ENCODE results near the gene TOX2.

Gene TOX2

DNA sequence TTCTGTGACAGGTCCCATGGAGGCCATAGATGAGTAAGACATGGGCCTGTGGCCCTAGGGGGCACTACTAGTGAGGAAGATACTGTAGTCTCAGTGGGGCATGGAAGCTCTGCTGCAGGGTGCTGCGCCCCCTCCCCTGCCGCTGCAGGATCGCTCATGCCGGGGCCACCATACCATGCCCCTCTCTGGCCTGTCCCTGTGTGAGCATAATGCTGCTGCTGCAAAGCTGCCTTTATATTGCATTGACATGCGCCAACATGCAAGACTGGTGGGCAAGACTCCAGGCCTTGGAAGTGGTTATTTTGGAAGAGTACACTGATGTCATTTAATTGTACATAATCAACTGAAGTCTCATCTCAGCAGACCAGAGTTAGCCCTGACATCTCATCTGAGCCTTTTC is 60.0 kb downstream of the TOX2 start:
- DNase-seq (ENCODE audit: low read depth in 4 of 4, low spot score in 1 of 4) = no peak

DNA sequence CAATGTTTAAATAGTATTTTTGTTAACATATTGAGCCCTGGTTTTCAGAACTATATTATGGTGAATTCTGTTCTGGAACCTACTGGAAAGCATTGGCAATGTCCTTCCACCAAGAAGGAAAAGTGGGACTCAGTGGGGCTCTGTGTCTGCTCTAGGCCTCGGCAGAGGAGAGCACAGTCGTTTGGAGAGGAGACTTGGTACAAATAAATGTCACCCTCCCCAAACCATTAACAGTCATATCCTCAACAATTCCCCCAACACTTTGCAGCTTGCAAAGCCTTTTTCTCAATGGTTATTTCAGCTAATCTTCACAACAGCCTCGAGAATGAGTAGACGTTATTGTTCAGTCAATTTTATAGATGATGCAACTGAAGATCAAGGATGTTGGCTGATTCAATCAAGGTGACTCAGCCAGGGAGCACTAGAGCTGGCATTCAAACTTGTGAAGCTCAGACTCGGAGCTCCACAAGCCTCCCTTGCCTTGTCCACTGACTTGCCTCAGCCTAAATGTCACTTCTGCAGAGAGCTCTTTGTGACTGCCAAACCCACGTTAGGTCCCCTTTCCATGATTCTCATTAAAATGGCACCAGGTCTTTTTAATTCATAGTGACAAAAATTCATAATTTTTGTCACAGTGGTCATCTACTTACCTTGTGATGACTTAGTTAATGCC is 60.6 kb downstream of the TOX2 start:
- DNase-seq (ENCODE audit: low read depth in 4 of 4, low spot score in 1 of 4) = no peak

DNA sequence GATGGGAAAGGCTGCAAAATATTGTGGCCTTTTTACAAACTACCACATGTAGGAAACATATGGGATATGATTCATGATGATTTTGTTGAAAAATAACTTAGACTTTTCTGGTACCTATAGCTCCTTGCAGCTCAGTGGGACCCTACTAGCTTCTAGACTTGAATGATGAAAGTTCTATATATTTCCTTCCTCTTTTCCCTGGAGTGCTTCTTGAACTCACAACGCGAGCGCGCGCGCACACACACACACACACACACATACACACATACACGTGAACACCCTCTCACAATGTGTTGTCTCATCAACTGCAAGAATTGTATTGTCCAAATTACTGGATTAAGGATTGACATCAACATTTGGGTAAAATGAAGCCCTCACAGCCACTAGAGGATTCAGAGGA is 61.9 kb downstream of the TOX2 start:
- no peak for DNase-seq (ENCODE audit: low read depth in 4 of 4, low spot score in 1 of 4)

DNA sequence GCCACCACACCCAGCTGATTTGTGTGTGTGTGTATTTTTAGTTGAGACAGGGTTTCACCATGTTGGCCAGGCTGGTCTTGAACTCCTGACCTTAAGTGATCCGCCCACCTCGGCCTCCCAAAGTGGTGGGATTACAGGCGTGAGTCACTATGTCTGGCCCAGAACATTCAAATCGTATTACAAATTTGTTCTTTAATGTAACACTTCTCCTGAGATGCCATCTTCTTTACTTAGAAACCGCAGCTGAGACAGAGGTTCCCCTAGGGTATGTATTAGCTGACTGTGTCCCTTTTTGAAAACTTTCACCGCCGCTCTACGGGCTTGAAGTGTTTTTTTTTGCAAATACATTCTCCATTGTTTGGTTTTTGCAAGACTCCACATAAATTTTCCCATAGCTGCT is 62.6 kb downstream of the TOX2 start:
- no peak for DNase-seq (ENCODE audit: low read depth in 4 of 4, low spot score in 1 of 4)

DNA sequence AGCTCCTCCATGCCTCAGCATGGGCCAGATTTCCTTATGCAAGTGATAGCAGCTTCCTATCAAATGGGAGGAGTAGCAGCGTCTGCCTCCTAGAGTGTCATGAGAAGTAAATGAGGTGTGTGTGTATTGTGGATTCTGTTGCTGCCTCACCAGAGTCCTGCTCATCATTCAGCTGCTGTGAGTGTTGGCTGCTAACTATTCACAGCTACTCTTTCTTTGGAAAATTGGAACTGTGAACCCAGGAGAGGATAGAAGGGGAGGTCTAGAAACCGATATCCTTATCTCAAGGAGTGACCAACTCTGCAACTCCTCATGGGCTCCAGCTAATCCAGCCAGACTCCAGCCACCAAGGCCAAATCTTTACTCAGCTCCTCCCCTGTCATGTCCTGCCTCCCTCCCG is 63.3 kb downstream of the TOX2 start:
- DNase-seq (ENCODE audit: low read depth in 4 of 4, low spot score in 1 of 4) = no peak

DNA sequence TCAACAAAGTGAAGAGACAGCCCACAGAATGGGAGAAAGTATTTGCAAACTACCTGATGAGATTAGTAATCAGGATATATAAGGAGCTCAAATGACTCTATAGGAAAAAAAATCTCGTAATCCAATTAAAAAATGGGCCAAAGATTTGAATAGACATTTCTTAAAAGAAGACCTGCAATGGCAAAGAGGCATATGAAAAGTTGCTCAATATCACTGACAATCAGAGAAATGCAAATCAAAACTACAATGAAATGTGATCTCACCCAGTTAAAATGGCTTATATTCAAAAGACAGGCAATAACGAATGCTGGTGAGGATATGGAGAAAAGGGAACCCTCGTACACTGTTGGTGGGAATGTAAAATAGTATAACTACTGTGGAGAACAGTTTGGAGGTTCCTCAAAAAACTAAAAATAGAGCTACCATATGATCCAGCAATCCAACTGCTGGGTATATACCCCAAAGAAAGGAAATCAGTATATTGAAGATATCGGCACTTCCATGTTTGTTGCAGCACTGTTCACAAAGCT is 65.0 kb downstream of the TOX2 start:
- no peak for DNase-seq (ENCODE audit: low read depth in 4 of 4, low spot score in 1 of 4)

DNA sequence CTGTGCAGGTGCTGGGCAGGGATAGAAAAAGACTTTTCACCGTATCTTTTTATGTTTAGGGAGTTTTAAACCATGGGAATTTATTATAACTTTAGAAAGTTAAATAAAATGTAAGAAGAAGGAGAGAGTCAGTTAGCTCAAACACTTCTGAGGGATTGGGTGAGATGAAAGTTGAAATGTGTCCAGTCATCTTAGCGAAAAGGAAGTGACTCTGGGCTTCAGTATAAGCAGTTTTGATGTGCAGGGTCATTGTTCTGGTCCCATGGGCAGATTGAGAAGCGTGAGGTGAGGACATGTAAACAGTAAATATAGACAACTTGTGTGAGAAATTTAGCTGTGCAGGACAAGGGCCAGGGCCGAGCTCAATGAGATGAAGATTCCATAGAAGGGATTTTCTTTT is 66.9 kb downstream of the TOX2 start:
- DNase-seq (ENCODE audit: low read depth in 4 of 4, low spot score in 1 of 4) = no peak

DNA sequence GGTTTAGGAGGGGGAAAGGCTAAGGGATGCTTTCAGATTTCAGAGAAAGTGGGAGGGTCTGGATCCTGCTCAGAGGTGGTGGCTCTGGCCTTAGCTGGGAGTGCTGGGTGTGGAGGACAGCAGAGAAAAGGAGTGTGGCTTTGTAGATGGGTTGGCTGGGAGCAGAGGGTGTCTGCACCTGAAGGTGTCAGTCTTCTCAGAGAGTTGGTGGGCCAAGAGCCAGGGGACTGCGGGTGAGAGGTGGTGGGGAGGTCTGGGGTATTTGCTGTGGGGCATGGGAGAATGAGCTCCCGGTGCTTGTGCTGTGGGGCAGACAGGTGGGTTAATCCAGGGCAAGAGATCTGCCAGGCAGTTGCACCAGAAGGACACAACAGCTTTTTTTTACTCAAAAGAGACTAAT is 67.4 kb downstream of the TOX2 start:
- DNase-seq (ENCODE audit: low read depth in 4 of 4, low spot score in 1 of 4) = no peak

DNA sequence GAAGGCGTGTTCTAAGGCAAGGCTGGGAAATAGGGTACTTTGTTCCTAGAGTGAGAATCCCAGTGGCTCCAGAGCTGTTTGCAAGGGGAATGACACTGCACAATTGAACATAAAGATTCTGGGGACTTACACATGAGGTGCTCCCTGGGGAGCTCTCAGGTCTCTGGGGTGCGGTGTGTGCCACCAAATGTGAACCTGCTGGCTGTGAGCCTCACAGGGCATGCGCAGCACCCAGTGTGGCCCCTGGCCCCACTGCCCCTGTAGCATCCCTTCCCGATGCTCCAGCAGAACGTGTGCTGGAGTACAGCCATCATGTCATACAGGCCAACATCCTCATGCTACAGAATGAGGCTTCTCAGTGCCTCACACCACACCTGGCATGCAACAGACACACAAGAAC is 68.2 kb downstream of the TOX2 start:
- no peak for DNase-seq (ENCODE audit: low read depth in 4 of 4, low spot score in 1 of 4)

DNA sequence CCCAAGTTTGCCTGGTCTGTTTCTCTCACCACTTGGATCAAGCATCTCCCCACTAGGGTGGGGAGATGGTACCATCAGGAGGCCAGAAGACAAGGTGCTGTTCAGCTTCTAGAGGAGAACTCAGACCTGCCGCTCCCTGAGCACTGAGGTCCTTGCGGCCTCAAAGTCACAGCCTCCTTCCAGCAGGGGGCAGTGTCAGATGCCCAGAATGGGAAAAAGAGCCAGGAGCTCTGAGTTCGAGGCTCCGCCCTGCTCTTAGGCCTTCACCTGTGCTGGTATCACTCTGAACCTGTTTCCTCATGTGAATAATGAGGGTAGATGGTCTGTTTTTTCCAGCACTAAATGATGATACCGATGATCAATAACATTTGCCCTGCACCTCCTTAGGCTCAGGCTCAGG is 68.7 kb downstream of the TOX2 start:
- peak in 2 of 4 experiments; percentile 27 to 31 for DNase-seq (ENCODE audit: low read depth in 4 of 4, low spot score in 1 of 4)

DNA sequence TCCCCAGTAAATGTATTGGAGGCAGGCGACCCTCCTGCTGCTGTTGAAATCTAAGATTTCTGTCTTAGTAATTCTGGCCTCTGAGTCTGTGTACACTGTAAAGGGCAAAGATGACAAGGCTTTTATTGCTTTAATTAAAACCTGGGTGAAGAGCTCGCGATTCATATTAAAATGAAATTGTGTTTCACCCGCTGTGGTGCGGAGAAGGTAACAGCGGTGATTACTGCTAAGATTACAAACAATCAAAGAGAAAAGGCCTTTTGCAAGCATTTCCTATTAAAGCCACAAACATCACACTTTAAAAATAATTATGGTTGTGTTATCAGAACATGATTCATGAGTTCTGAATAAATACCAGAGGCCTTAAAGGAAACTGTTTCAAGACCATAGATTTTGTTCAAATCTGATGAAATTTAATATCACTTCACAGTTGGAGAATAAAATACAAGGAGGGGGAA is 69.3 kb downstream of the TOX2 start:
- DNase-seq (ENCODE audit: low read depth in 4 of 4, low spot score in 1 of 4) = no peak

DNA sequence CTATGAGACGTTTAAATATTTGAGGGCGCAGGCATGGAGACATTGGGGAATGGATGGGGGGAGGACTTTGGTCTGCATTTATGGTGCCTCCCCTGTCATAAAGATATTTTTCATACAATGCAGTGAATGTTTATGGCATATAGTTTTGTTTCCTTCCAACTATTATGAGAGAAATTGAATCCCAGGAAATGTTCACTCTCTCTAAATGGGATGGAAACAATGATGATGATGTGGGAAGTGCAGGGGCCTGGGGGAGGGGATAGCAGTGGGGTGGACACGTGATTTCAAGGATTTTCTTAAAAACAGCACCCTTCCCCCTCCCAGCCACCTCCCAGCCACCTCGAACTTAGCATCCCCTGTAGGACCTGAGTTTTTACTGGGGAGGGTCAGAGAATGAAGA is 69.9 kb downstream of the TOX2 start:
- no peak for DNase-seq (ENCODE audit: low read depth in 4 of 4, low spot score in 1 of 4)

DNA sequence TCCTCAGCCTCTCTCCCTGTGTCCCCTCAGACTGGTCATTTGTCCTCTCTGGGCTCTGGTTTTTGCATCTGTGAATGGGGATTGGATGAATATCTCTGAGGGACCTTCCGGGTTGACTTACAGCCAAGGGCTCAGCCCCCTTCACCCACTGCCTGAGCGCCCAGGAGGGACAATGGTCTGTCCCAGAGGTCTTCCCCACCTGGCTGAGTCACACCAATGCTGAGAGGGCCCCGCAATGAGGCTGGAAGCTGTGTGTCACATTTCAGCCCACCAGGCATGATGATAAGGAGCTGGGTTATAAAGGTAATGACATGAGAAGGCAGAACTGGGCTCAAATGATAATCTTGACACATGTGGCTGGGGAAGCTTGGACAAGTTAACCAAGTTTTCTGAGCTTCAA is 70.5 kb downstream of the TOX2 start:
- no peak for DNase-seq (ENCODE audit: low read depth in 4 of 4, low spot score in 1 of 4)

DNA sequence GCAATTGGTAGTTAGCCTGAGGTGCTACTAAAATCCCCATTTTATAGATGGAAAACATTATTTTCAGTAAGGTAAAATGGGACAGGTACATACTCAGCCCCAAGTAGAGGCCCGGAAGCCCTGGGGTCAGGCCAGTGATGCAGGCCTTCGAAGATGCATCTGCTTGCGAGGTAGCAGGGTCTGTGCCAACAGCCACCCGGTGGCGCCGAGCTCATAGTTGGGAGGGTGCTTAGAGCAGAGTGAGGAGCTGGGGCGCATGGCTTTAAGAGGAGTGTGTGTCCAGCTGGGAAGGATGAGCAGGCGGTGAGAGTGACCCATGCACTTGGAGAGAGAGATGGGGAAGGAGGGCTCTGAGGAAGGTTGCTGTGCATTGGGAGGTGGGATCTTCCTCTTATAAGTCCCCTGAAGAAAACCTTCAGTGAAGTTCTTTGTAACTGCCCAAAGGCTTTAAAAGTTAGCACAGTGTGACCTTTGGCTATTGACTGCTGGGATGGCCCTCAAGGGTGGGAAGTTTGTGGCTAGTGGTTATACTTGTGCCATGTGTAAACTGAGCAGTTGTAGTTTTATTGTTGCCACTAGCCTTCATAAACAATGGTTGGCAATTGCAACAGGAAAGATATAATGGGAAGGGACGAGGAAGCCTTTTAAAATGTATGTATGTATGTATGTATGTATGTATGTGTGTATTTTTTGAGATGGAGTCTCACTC is 71.1 kb downstream of the TOX2 start:
- no peak for DNase-seq (ENCODE audit: low read depth in 4 of 4, low spot score in 1 of 4)

DNA sequence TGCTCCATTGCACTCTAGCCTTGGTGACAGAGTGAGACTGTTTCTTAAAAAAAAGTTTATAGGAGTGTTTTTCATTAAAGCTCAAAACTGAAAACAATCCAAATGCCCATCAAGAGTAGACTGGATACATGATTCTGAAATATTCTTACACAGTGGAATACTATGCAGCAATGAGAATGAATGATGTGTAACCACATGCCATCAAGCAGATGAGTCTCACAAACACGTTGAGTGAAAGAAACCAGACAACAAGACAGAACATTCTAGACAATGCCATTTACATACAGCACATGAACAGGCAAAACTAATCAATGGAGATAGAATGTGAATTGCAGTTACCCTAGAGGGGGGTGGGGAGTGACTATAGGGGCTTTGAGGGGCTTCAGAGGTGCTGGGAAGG is 72.4 kb downstream of the TOX2 start:
- DNase-seq (ENCODE audit: low read depth in 4 of 4, low spot score in 1 of 4) = no peak

DNA sequence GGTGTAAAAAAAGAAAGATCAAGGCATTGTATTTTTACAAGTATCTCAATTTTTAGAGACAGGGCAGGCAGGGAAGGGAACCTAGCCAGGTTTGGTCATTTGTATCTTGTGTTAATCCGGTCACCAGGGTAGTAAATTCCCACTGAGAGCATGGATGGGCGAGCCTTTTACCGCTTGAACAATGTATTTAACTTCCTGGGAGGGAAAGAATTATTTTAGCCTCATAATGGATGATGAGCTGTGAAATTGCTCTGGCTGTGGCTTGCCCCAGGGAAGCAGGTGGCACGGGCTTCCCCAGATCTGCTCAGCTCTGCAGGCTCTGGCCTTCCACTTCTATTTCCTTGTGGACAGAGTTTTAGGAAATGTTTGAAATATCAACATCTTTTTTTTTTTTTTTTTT is 72.9 kb downstream of the TOX2 start:
- DNase-seq (ENCODE audit: low read depth in 4 of 4, low spot score in 1 of 4) = no peak

DNA sequence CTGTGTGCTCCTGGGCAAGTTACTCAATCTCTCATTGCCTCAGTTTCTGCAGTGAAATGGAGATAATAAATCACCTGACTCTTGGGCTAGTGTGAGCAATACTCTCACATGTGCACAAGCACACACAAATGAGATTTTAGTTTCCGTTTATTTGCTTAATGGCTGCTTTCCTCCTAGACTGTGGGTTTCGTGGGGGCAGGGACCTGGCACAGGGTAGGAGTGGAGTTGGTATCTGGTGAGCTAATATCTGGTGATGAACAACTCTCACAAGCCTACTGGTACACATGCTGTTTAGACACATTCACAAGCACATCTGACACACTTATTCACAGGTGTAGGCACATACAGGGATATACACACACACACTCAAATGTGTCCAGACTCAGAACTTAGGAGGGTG is 73.8 kb downstream of the TOX2 start:
- no peak for DNase-seq (ENCODE audit: low read depth in 4 of 4, low spot score in 1 of 4)

DNA sequence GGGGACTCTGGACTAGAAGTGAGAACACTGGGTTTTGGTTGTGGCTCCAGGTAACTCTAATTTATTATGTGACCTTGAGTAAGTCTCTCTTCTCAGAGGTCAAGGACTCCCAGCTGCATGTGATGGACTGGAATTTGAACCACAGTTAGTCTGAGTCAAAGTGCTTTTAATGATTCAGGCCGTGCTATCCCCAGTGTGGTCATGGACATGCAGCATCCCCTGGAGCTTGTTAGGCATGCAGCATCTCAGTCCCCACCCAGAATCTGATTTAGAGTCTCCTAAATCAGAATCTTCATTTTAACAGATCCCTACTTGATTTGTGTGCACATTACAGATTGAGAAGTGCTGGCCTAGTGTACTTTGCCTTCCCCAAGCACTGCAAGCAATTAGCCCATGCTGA is 74.2 kb downstream of the TOX2 start:
- no peak for DNase-seq (ENCODE audit: low read depth in 4 of 4, low spot score in 1 of 4)

DNA sequence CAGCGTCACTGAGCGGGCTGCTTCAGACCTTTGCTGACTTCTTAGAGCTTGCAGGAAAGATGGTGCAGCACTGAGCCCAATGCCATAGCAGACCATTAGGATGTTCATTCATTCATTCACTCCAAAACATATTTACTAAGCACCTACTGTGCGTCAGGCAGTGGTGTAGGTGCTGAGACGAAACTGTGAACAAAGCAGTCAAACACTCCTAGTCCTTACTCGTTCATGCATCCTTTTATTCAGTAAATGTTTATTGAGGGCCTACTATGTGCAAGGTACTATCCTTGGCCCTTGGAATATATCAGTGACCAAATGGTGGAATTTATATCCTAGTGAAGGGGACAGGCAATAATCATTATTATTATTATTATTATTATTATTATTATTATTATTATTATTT is 76.6 kb downstream of the TOX2 start:
- no peak for DNase-seq (ENCODE audit: low read depth in 4 of 4, low spot score in 1 of 4)

DNA sequence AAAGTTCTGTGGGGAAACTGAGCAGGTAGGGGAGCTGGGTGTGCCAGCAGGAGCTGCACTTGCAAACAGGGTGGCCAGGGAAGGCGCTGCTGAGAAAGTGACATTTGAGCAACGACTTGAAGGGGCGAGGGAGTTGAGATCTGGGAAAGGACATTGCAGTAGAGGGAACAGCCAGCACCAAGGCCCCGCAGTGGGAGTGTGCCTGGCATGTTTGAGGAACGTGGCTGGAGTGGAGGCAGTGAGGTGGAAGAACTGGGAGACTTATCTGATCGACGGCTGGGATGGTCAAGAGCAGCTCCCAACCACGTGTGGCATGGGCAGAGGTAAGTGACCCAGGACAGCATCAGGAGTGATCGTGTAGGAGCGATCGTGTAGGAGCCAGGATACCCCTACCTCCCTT is 77.3 kb downstream of the TOX2 start:
- DNase-seq (ENCODE audit: low read depth in 4 of 4, low spot score in 1 of 4) = no peak

DNA sequence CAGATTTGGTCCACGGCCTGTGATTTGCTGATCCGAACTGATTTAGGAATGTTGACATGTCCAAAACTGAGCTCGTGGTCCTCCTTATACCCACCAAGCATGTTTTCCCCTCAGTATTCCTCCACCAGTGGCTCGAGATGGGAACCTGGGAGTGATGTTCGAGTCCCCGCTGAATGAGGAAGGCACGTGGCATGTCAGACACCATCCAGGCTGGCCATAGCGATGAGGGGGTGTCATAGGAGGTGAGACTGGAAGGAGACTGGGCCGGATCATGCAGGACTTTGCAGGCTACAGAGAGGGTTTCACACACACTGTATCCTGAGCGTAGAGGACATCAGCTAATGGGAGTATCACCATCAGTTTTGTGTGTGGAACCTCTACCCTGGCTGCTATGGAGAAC is 78.2 kb downstream of the TOX2 start:
- no peak for DNase-seq (ENCODE audit: low read depth in 4 of 4, low spot score in 1 of 4)

DNA sequence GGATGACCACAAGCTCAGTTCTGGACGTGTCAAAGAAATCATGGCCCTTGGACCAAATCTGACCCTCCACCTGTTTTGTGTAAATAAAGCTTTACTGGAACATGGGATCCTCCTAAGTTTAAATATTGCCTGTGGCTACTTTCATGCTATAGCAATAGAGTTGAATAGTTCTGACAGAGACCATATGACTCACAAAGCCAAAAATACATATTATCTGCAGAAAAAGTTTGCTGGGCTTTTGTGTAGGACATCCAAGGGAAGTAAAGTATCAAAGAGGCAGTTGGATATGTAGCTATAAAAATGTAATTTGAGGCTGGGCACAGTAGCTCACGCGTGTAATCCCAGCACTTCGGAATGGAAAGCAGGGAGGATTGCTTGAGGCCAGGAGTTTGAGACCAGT is 78.9 kb downstream of the TOX2 start:
- DNase-seq (ENCODE audit: low read depth in 4 of 4, low spot score in 1 of 4) = no peak

All from stimulated activated CD4-positive, alpha-beta T cell treated with anti-CD3 and anti-CD28 coated beads, Interleukin-1b, Interleukin-23, amount 100 ng/mL, for 24 hours (primary cell).